Stimulated activated CD8-positive, alpha-beta memory T cell treated with anti-CD3 and anti-CD28 coated beads, Interleukin-12 subunit alpha, Interleukin-12 subunit beta, amount 100 ng/mL, for 24 hours (primary cell): Measurements from ENCODE around the gene DOLPP1.
A peak's percentile ranks its signal among the peaks of the same experiment; 100 is the strongest.
"Not testable (repeated sequence)": the region's sequence is repeated elsewhere in the genome, so short reads cannot be mapped to it uniquely, and the experiment has no call there.

Source experiments
- DNase-seq: peaks from one replicate; pipeline ENCODE4 v3.0.0-alpha.2; 2020; ENCODE audit errors: extremely low read depth

The DOLPP1 gene

DNA sequence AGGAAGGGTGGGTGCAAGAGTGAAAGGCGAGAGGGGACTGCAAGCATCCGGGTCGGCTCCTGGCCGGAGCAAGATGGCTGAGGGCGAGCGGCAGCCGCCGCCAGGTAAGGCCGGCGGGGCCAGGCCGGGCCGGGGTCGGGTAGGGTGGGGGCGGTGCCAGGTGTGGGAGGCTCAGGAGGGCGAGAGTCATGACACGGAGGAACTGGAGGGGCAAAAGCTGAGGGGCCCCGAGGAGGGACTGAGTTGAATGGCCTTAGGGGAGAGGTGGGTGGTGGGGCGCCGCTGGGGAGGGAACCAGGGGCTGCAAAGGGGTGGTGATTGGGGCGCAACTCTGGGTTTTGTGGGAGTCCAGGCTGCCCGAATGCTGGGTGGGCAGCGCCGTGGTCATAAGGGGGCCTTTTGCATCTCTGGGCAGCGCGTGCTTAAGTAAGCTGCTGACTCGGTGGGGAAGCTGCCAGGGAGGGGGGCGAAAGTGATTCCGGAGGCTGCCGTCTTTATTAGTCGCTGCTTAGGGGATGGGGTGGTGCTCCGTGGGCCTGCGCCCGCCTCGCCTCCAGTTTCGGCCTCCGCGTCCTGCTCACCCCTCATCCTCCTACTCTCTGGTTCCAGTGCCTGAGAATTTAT, 30.7 kb downstream of the DOLPP1 start:
- no peak for DNase-seq

- not testable (repeated sequence) for DNase-seq
Observed at GRCh38 chr9:129112526-129112925, 31.6 kb downstream of the DOLPP1 start.

DNA sequence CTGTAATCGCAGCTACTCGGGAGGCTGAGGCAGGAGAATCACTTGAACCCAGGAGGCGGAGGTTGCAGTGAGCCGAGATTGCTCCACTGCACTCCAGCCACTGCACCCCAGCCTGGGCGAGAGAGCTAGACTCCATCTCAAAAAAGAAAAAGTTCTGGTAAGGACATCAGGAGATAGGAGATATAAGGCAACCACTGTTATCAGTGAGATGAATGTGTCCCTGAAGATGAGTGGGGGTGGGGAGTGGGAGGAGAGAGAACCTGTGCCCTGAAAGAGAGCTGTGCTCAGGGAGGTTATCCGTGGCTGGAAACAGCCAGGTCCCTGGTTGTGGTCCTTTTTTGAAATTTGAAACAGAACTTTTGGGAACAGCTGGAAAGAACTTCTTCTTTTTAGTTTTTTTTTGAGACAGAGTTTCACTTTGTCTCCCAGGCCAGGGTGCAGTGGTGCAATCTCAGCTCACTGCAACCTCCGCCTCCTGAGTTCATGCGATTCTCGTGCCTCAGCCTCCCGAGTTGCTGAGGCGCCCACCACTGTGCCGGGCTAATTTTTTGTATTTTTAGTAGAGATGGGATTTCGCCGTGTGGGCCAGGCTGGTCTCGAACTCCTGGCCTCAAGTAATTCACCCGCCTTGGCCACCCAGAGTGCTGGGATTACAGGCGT, 32.9 kb downstream of the DOLPP1 start:
- DNase-seq = no peak

GRCh38 chr9:129118799-129119198, 37.9 kb downstream of the DOLPP1 start:
- no peak for DNase-seq

- DNase-seq = no peak
Observed at GRCh38 chr9:129121483-129121882, 40.6 kb downstream of the DOLPP1 start.

DNA sequence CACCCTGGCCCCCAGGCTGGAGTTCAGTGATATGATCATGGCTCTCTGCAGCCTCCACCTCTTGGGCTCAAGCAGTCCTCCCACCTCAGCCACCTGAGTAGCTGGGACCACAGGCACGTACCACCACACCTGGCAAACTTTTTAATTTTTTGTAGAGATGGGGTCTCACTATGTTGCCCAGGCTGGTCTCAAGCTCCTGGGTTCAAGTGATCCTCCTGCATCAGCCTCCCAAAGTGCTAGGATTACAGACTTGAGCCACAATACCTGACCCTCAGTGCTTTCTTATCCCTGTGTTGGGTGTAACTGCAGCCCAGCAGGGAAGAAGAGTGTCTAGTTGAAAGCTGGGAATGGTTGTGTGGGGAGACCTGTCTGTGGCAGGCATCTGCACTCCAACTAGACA, 41.2 kb downstream of the DOLPP1 start:
- DNase-seq = no peak

DNA sequence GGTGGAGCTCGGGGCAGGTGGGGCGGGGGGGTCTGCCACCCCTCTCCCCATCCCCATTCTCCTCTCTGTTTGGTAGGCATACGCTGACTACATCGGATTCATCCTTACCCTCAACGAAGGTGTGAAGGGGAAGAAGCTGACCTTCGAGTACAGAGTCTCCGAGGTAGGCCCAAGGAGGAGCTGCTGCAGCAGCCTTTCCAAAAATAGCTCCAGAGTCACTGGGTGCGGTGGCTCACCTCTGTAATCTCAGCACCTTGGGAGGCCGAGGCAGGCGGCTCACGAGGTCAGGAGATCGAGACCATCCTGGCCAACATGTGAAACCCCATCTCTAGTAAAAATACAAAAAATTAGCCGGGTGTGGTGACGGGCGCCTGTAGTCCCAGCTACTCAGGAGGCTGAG, 42.1 kb downstream of the DOLPP1 start:
- DNase-seq = not testable (repeated sequence)

DNA sequence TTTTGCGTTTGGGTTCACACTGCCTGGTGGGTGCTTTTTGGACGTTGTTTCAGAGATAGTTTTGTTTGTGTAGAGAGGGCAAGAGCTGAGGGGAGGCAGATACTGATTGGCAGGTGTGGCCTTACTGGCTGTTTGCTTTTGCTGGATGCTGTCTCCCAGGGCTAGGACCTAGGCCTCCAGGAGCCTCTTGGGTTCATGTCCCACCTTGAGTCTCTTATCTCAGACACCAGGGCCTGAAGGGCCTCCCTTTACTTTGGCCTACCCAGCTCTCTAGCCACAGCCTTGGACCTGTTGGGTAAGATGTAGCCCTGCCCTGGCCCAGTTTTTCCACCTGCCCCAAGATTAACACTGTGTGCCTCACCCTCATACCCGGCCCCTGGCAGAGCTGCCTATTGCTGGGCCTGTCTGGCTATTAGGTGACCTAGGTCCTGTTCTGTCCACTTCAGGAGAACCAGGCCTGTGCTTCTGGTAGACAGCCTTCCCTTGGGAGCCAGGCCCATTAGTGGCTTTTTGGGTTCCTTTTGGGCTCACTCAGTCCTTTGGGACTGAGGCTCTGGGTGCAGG, 43.7 kb downstream of the DOLPP1 start:
- DNase-seq = no peak

DNA sequence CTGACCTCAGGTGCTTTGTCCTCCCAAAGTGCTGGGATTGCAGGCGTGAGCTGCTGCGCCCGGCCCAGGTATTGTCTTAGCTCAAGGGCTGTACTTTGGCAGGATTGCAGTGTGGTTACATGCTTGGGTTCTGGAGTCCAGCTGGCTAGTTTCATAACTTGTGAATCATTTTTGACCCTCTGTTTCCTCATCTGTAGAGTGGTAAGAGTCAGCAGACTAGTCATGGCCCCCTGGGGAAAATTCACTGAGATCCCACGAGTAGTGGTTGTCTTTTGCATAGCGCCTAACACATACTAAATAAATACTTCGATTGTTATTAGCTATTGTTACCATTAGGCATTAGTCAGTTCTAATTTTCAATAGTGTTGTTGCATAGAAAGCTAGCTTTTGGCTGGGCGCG, 44.6 kb downstream of the DOLPP1 start:
- no peak for DNase-seq

DNA sequence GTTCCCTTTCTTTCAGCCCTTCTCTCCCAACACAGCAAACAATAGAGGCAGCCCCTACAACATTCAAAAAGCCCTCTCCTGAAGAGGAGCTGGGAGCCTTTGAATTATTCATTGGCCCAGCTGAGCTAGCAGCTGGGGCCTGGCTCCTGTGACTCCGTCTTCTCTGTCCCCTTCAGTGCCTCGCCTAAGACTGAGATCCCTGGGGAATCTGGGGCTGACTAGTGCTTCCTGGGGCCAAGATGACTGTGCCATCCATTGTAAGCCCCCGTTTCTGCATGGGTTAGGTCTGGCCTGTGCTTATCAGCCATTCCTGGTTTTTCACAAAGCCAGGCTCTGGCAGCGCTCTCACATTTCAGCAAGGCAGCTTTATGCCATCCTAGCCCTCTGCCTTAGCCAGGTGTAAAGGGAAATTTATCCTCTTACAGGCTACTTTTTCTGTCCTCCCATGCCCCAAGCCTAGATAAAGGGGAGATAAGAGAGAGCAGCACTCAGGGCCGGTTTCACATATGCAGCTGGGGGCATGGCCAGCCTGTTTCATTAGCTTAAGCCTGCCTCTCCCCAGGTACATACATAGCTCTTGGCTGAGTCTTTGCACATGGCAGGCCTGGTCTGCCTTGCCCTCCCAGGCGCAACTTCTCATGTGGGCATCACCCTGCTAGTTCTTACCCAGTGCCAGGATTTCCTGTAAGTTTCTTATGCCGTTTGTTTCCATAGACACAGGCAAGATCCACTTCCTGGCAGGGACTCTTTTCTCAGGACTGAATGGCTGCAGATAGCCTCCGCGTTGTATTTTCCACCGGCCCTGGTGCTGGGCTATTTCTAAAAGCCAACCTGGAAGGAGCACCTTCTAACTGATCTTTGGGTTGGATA, 46.1 kb downstream of the DOLPP1 start:
- no peak for DNase-seq

GRCh38 chr9:129128689-129129088, 47.8 kb downstream of the DOLPP1 start:
- no peak for DNase-seq

GRCh38 chr9:129130271-129130670, 49.4 kb downstream of the DOLPP1 start:
- DNase-seq = not testable (repeated sequence)

- DNase-seq = no peak
Observed at GRCh38 chr9:129130791-129131190, 49.9 kb downstream of the DOLPP1 start.

DNA sequence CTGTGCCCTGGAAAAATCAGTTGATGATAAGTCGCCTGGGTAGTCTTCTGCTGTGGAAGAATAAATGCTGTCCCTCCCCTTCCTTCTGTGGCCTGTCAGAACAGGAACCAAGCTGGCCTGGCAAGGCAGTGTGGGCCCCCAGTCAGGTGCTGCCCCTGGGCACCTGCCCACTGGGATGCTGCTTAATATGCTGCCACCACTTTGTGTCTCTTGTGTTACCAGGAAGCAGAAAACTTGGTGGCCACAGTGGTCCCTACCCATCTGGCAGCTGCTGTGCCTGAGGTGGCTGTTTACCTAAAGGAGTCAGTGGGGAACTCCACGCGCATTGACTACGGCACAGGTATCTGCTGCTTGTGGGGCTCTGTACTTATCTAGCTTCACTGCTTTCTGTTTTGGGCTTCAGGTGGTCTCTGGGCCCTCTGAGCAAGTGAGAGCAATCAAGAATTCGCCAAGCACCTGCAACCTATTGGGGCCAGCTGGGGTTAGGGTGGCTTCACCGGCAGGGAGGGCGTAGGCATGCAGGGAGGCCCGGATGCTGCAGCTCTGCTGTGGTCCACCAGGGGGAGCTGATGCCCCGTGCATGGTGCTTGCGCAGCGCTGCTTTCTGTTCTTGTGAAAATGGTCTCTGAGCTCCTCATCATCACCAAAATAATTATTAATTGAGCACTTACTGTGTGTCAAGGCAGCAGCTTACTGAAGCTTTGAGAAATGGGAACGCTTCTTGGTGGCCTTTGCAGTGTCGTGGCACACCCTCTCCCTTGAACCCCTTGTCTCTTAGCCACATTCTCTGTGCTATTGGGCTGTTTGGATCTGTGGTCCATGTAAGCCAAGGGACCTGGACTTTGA, 50.6 kb downstream of the DOLPP1 start:
- DNase-seq = peak; percentile 53

GRCh38 chr9:129133082-129133481, 52.2 kb downstream of the DOLPP1 start:
- DNase-seq = no peak

DNA sequence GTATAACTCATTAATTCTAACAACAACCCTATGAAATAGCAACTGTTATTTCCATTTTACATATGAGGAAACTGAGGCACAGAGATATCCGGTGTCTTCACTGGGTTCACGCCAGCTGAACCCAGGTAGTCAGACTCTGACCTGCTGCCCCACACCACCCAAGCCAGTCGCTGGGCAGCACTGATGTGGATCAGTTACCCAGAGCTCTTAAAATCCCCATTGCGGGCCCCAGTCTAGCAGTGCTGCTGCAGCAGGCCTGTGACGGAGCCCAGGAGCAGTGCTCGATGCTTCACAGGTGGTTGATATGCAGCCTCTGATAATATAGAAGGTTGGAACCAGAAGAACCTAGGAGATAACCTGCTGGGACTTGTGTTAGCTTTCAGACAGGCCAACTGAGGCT, 54.6 kb downstream of the DOLPP1 start:
- no peak for DNase-seq

- no peak for DNase-seq
Observed at GRCh38 chr9:129136446-129137035, 55.6 kb downstream of the DOLPP1 start.

- no peak for DNase-seq
Observed at GRCh38 chr9:129137292-129138143, 56.6 kb downstream of the DOLPP1 start.

- no peak for DNase-seq
Observed at GRCh38 chr9:129138144-129138462, 57.2 kb downstream of the DOLPP1 start.

DNA sequence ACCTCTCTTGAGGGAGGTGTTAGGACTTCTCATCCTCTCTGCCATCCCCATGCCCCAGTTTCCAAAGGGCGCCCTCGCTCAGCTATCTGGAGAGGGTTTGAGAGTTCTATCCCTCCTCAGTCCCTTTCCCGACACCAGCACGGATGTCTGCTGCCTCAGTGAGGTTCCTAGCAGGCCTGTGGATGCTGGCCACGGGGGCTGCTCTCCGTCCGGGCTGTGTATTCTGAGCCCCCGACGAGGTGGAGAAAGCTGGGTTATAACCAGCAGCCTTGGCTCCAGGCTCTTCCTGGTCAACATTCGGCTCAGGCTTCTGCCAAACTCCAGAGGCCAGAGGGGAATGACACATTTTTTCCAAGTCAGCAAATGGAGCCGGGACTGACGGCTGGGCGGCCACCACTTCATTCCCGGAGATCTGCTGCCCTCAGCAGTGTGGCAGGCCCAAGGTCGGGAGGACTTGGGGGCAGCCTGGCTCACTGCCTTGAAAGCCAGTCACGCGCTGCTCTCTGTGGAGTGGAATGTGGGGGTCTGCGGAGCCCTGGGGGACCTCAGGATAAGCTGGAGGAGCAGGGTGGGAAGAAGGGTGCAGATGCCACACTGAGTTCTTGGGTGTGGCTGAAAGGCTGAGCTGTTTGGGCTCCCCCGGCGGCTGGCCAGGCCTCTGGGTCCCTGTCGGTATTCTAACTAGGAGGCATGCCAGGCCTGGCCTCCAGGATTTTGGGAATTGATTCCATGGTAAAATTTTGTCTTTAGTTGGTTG, 57.7 kb downstream of the DOLPP1 start:
- no peak for DNase-seq
